ENCODE data around the gene MANBA.

MANBA gene

DNA sequence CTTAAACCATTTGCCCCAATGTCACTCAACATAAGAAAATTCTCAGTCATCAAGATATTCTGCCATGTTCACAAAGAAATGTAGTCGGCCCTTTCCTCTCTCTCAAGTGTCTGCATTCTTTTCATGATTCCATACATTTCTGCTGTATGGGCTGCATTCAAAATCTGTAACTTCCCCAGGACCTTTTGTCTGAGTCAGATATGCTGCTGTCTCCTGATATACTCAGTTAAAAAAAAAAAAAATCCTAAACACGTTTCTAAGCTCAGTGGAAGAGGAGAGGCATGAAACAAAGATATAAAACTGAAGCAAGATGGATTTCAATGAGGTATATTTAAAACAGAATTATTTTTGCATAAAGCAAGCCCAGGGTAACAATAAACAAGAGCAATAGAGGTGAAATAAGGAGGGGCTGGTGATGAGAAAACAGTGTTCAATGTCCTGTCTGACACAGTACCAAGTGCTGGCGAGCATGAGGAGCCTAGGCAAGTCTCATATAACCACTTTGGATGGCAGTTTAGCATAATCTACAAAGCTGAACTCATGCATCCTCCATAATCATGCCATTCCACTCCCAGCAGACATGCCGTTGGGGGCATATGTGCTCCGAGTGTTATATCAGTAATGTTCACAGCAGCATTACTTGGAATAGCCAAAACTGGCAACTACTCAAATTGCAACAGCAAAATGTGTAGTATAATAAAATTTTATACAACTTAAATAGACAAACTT, 76.7 kb downstream of the MANBA start:
- no peak overlapping the region for H3K27ac ChIP-seq (ENCODE audit: low read depth, low read length)
- no peaks in the 10 kb centered on the region for H4K20me1 ChIP-seq (ENCODE audit: low read depth, low read length)
- H3K9me2 ChIP-seq (replicated peaks; ENCODE audit: insufficient read depth, low read length) = no peaks in the 10 kb centered on the region
- no peaks in the 10 kb centered on the region for H3F3A ChIP-seq (ENCODE audit: insufficient read depth)
- TF ChIP-seq EZH2phosphoT487 (conservative IDR thresholded peaks at IDR 0.05; ENCODE audit: low read length) = no peak
- TF ChIP-seq, protein P1, sequence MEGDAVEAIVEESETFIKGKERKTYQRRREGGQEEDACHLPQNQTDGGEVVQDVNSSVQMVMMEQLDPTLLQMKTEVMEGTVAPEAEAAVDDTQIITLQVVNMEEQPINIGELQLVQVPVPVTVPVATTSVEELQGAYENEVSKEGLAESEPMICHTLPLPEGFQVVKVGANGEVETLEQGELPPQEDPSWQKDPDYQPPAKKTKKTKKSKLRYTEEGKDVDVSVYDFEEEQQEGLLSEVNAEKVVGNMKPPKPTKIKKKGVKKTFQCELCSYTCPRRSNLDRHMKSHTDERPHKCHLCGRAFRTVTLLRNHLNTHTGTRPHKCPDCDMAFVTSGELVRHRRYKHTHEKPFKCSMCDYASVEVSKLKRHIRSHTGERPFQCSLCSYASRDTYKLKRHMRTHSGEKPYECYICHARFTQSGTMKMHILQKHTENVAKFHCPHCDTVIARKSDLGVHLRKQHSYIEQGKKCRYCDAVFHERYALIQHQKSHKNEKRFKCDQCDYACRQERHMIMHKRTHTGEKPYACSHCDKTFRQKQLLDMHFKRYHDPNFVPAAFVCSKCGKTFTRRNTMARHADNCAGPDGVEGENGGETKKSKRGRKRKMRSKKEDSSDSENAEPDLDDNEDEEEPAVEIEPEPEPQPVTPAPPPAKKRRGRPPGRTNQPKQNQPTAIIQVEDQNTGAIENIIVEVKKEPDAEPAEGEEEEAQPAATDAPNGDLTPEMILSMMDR (IDR thresholded peaks at IDR 0.05; ENCODE audit: insufficient read depth, low read length, poor library complexity, severe bottlenecking) = no peak
- H2AFZ ChIP-seq (ENCODE audit: low read depth, low read length, severe bottlenecking) = no peak overlapping the region
- H3K9ac ChIP-seq (ENCODE audit: low read length) = no peak overlapping the region
- H3K36me3 ChIP-seq (ENCODE audit: low read length) = no peaks in the 10 kb centered on the region
- H3K27me3 ChIP-seq (ENCODE audit: low read length) = no peaks in the 10 kb centered on the region
- no peak overlapping the region for H3K4me2 ChIP-seq (ENCODE audit: low read depth, low read length, poor library complexity, severe bottlenecking)
- no peaks in the 10 kb centered on the region for H3K79me2 ChIP-seq (ENCODE audit: insufficient read depth, low read length)
- no peaks in the 10 kb centered on the region for H3K9me3 ChIP-seq (ENCODE audit: insufficient read depth, low read length)
- H3K4me3 ChIP-seq (ENCODE audit: insufficient read depth, low read length, poor library complexity, severe bottlenecking) = no peak overlapping the region

DNA sequence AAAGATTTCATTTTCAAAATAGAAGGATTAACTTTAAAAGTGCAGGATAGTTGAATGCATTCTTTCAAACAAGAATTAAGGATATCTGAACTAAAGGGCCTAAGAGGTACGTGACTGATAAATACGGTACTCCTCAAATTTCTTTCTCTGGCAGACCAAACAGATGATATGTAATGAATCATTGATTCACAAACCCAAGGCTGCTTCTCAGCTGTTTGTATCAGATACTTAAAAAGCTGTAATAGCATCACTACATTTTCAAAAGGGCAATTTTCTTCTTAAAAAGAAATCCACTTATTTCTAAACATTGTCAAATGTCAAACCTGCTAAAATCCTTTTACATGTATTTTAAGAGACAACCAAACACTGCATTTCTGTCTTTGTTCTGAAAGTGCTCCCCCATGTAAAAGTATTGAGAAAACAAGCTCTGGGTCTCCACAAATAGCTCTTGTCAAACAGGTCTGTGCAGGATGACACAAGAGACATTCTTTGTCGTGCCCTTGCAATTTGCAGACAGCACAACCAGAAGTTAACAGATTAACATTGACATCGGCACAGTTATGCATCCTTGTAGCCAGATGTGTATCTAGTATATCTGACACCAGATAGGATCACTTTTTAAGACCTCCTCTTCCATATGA, 82.0 kb downstream of the MANBA start:
- no peaks in the 10 kb centered on the region for H3K9me3 ChIP-seq (ENCODE audit: insufficient read depth, low read length)
- no peak overlapping the region for H3K27ac ChIP-seq (ENCODE audit: low read depth, low read length)
- no peaks in the 10 kb centered on the region for H3K36me3 ChIP-seq (ENCODE audit: low read length)
- no peaks in the 10 kb centered on the region for H3K79me2 ChIP-seq (ENCODE audit: insufficient read depth, low read length)
- no peaks in the 10 kb centered on the region for H3K9me2 ChIP-seq (replicated peaks; ENCODE audit: insufficient read depth, low read length)
- H3K27me3 ChIP-seq (ENCODE audit: low read length) = no peaks in the 10 kb centered on the region
- H3K4me2 ChIP-seq (ENCODE audit: low read depth, low read length, poor library complexity, severe bottlenecking) = no peak overlapping the region
- no peaks in the 10 kb centered on the region for H3F3A ChIP-seq (ENCODE audit: insufficient read depth)
- TF ChIP-seq, protein P1 (IDR thresholded peaks at IDR 0.05; ENCODE audit: insufficient read depth, low read length, poor library complexity, severe bottlenecking) = no peak
- no peak for TF ChIP-seq EZH2phosphoT487 (conservative IDR thresholded peaks at IDR 0.05; ENCODE audit: low read length)
- no peak overlapping the region for H2AFZ ChIP-seq (ENCODE audit: low read depth, low read length, severe bottlenecking)
- H4K20me1 ChIP-seq (ENCODE audit: low read depth, low read length) = no peaks in the 10 kb centered on the region
- no peak overlapping the region for H3K9ac ChIP-seq (ENCODE audit: low read length)
- no peak overlapping the region for H3K4me3 ChIP-seq (ENCODE audit: insufficient read depth, low read length, poor library complexity, severe bottlenecking)

- Histone ChIP-seq H3K79me2 (ENCODE audit: insufficient read depth, low read length) (no peaks in the 10 kb centered on the region), H3K9me2 (replicated peaks; ENCODE audit: insufficient read depth, low read length) (no peaks in the 10 kb centered on the region), H3K36me3 (ENCODE audit: low read length) (no peaks in the 10 kb centered on the region), H3K27ac (ENCODE audit: low read depth, low read length) (no peak overlapping the region), H4K20me1 (ENCODE audit: low read depth, low read length) (no peaks in the 10 kb centered on the region), H3K9me3 (ENCODE audit: insufficient read depth, low read length) (no peaks in the 10 kb centered on the region), H3K4me3 (ENCODE audit: insufficient read depth, low read length, poor library complexity, severe bottlenecking) (no peak overlapping the region), H3K27me3 (ENCODE audit: low read length) (no peaks in the 10 kb centered on the region), H3K4me2 (ENCODE audit: low read depth, low read length, poor library complexity, severe bottlenecking) (no peak overlapping the region), H3K9ac (ENCODE audit: low read length) (no peak overlapping the region), H2AFZ (ENCODE audit: low read depth, low read length, severe bottlenecking) (no peak overlapping the region), H3F3A (ENCODE audit: insufficient read depth) (no peaks in the 10 kb centered on the region)
- TF ChIP-seq, protein P1 (IDR thresholded peaks at IDR 0.05; ENCODE audit: insufficient read depth, low read length, poor library complexity, severe bottlenecking) = no peak
- TF ChIP-seq EZH2phosphoT487 (conservative IDR thresholded peaks at IDR 0.05; ENCODE audit: low read length) = no peak
Measured at GRCh38 chr4:102678107-102678506, 82.7 kb downstream of the MANBA start.
